RCC 7860 (cell line): ENCODE results near the gene NACC1.

Source experiments
- DNase-seq: peaks from one replicate; pipeline ENCODE4 v3.0.0-alpha.2; 2015; ENCODE audit warnings: low spot score
- FAIRE-seq: peaks from 2 replicates; lab custom pipeline; 2012; peaks lifted over from hg19 to GRCh38; lab: Jason Lieb, UNC

NACC1 gene

GRCh38 chr19:13187419-13187818, 69.4 kb downstream of the NACC1 start:
- FAIRE-seq (no peak), DNase-seq (no peak)

GRCh38 chr19:13189600-13189999, 71.5 kb downstream of the NACC1 start:
- DNase-seq (no peak), FAIRE-seq (no peak)
